ENCODE results near the gene PPP1R13L.
"Not testable (repeated sequence)": the region's sequence is repeated elsewhere in the genome, so short reads cannot be mapped to it uniquely, and the experiment has no call there.

DNA sequence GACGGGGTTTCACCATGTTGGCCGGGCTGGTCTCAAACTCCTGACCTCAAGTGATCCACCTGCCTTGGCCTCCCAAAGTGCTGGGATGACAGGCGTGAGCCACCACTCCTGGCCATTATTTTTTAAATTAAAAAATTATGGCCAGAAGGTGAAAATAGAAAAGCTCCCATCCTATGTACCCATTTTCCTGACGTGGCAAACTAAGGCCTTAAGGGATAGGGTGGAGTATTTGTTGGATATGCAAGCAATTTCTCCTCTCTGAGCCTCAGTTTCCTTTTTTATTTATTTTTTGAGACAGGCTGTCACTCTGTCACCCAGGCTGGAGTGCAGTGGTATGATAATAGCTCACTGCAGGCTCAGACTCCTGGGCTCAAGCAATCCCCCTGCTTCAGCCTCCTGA is 70.0 kb downstream of the PPP1R13L start:
- TF ChIP-seq CTCF, POLR2A (IDR thresholded peaks at IDR 0.05): not testable (repeated sequence)
